ENCODE measurements around the gene PRDM5. TPM values are rescaled to one million over a fixed set of nuclear protein-coding genes. Genes with fewer than 3 reads are reported as not detected.

Gene PRDM5
- total and polyA plus RNA-seq, 2 of the 13 experiments (the other 11 are each of a cell fraction or from before 2014, with no cell fraction given): not detected

DNA sequence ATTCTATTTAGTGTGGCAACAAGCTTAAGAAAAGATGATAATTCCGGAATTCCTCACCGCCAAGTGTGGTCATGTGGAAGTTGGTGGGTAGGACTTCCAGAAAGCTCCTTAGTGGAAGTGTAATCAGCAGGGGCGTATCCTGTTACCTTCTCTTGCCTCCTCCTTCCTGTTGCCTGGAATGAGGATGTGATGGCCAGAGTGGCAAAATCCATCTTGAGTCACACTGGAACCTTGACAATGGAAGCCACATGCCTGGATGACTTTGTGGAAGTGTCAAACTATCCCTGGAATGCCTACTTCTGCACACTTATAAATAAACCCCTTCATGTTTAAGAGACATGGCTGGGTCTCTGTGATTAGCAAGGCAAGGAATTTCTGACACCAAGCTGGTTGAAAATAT is 191.0 kb downstream of the PRDM5 start:
- in situ Hi-C loops (cut with HindIII; ENCODE audit: extremely low pct_ligation_motif_present, low pct_unique_long_range_greater_than_20kb) (no loop called here), intact Hi-C loops (cut with micrococcal nuclease; ENCODE audit: unreplicated experiment) (no loop called here)
- ATAC-seq (no peak), DNase-seq (ENCODE audit: low spot score) (no peak), FAIRE-seq (no peak)
- BruUV-seq (replicated peaks): no TSS peak
- Histone ChIP-seq H3K4me1 (ENCODE audit: insufficient read depth, low read length) (no peaks in the 10 kb centered on the region), H2AFZ (ENCODE audit: low read length) (no peak overlapping the region), H3K36me3 (replicated peaks in 1 of 2; ENCODE audit: control insufficient read depth in 1 of 2, insufficient read depth in 2 of 2, low read length in 2 of 2) (no peaks in the 10 kb centered on the region), H3K4me3 (replicated peaks in 1 of 3; ENCODE audit: insufficient read depth in 1 of 3, low read depth in 2 of 3, low read length in 3 of 3) (no peak overlapping the region), H3K79me2 (ENCODE audit: insufficient read depth, low read length) (no peaks in the 10 kb centered on the region), H3K9me3 (ENCODE audit: low read length) (no peaks in the 10 kb centered on the region), H3K27ac (ENCODE audit: extremely low read length, insufficient read depth, low read length) (no peak overlapping the region), H4K20me1 (ENCODE audit: insufficient read depth, low read length) (no peaks in the 10 kb centered on the region), H3K27me3 (ENCODE audit: control insufficient read depth in 1 of 2, insufficient read depth in 2 of 2, low read length in 2 of 2) (no peaks in the 10 kb centered on the region), H3K4me2 (ENCODE audit: low read depth, low read length) (no peak overlapping the region), H3K9ac (ENCODE audit: insufficient read depth, low read depth, low read length) (no peak overlapping the region)
- ChIA-PET CTCF (ENCODE audit: low intra/inter-chr PET ratio, low total read pairs) (no interaction called here), POLR2A (no interaction called here)
- WGBS (ENCODE audit: low lambda C conversion rate): 11% methylated on average over 3 of the region's 3 CpGs
- TF ChIP-seq, protein P1, sequence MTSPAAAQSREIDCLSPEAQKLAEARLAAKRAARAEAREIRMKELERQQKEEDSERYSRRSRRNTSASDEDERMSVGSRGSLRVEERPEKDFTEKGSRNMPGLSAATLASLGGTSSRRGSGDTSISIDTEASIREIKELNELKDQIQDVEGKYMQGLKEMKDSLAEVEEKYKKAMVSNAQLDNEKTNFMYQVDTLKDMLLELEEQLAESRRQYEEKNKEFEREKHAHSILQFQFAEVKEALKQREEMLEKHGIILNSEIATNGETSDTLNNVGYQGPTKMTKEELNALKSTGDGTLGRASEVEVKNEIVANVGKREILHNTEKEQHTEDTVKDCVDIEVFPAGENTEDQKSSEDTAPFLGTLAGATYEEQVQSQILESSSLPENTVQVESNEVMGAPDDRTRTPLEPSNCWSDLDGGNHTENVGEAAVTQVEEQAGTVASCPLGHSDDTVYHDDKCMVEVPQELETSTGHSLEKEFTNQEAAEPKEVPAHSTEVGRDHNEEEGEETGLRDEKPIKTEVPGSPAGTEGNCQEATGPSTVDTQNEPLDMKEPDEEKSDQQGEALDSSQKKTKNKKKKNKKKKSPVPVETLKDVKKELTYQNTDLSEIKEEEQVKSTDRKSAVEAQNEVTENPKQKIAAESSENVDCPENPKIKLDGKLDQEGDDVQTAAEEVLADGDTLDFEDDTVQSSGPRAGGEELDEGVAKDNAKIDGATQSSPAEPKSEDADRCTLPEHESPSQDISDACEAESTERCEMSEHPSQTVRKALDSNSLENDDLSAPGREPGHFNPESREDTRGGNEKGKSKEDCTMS (CRISPR knock-in tag; conservative IDR thresholded peaks at IDR 0.05): no peak
- no peak for TF ChIP-seq SIX4 (CRISPR knock-in tag; IDR thresholded peaks at IDR 0.05)

GRCh38 chr4:120730777-120731320 is 191.7 kb downstream of the PRDM5 start:
- Histone ChIP-seq H3K4me2 (ENCODE audit: low read depth, low read length) (no peak overlapping the region), H3K9me3 (ENCODE audit: low read length) (no peaks in the 10 kb centered on the region), H3K4me1 (ENCODE audit: insufficient read depth, low read length) (no peaks in the 10 kb centered on the region), H3K27ac (ENCODE audit: extremely low read length, insufficient read depth, low read length) (no peak overlapping the region), H3K79me2 (ENCODE audit: insufficient read depth, low read length) (no peaks in the 10 kb centered on the region), H3K4me3 (replicated peaks in 1 of 3; ENCODE audit: insufficient read depth in 1 of 3, low read depth in 2 of 3, low read length in 3 of 3) (no peak overlapping the region), H3K9ac (ENCODE audit: insufficient read depth, low read depth, low read length) (no peak overlapping the region), H2AFZ (ENCODE audit: low read length) (no peak overlapping the region), H4K20me1 (ENCODE audit: insufficient read depth, low read length) (no peaks in the 10 kb centered on the region), H3K27me3 (ENCODE audit: control insufficient read depth in 1 of 2, insufficient read depth in 2 of 2, low read length in 2 of 2) (no peaks in the 10 kb centered on the region), H3K36me3 (replicated peaks in 1 of 2; ENCODE audit: control insufficient read depth in 1 of 2, insufficient read depth in 2 of 2, low read length in 2 of 2) (no peaks in the 10 kb centered on the region)
- in situ Hi-C loops (cut with HindIII; ENCODE audit: extremely low pct_ligation_motif_present, low pct_unique_long_range_greater_than_20kb) (no loop called here), intact Hi-C loops (cut with micrococcal nuclease; ENCODE audit: unreplicated experiment) (no loop called here)
- 2% methylated on average over 4 of the region's 4 CpGs for WGBS (ENCODE audit: low lambda C conversion rate)
- ChIA-PET POLR2A (no interaction called here), CTCF (ENCODE audit: low intra/inter-chr PET ratio, low total read pairs) (no interaction called here)
- FAIRE-seq (no peak), ATAC-seq (no peak), DNase-seq (ENCODE audit: low spot score) (no peak)
- BruUV-seq (replicated peaks): no TSS peak
- no peak for TF ChIP-seq KLF16 (CRISPR knock-in tag; IDR thresholded peaks at IDR 0.05)
- no peak for TF ChIP-seq MAFG (CRISPR knock-in tag; IDR thresholded peaks at IDR 0.05)
- TF ChIP-seq FOXJ3 (CRISPR knock-in tag; IDR thresholded peaks at IDR 0.05; ENCODE audit: borderline replicate concordance): no peak
- TF ChIP-seq ZMAT5 (CRISPR knock-in tag; IDR thresholded peaks at IDR 0.05; ENCODE audit: borderline replicate concordance, low read depth): no peak
- TF ChIP-seq, protein P2, sequence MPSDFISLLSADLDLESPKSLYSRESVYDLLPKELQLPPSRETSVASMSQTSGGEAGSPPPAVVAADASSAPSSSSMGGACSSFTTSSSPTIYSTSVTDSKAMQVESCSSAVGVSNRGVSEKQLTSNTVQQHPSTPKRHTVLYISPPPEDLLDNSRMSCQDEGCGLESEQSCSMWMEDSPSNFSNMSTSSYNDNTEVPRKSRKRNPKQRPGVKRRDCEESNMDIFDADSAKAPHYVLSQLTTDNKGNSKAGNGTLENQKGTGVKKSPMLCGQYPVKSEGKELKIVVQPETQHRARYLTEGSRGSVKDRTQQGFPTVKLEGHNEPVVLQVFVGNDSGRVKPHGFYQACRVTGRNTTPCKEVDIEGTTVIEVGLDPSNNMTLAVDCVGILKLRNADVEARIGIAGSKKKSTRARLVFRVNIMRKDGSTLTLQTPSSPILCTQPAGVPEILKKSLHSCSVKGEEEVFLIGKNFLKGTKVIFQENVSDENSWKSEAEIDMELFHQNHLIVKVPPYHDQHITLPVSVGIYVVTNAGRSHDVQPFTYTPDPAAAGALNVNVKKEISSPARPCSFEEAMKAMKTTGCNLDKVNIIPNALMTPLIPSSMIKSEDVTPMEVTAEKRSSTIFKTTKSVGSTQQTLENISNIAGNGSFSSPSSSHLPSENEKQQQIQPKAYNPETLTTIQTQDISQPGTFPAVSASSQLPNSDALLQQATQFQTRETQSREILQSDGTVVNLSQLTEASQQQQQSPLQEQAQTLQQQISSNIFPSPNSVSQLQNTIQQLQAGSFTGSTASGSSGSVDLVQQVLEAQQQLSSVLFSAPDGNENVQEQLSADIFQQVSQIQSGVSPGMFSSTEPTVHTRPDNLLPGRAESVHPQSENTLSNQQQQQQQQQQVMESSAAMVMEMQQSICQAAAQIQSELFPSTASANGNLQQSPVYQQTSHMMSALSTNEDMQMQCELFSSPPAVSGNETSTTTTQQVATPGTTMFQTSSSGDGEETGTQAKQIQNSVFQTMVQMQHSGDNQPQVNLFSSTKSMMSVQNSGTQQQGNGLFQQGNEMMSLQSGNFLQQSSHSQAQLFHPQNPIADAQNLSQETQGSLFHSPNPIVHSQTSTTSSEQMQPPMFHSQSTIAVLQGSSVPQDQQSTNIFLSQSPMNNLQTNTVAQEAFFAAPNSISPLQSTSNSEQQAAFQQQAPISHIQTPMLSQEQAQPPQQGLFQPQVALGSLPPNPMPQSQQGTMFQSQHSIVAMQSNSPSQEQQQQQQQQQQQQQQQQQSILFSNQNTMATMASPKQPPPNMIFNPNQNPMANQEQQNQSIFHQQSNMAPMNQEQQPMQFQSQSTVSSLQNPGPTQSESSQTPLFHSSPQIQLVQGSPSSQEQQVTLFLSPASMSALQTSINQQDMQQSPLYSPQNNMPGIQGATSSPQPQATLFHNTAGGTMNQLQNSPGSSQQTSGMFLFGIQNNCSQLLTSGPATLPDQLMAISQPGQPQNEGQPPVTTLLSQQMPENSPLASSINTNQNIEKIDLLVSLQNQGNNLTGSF (CRISPR knock-in tag; IDR thresholded peaks at IDR 0.05): no peak
- TF ChIP-seq, protein P3, sequence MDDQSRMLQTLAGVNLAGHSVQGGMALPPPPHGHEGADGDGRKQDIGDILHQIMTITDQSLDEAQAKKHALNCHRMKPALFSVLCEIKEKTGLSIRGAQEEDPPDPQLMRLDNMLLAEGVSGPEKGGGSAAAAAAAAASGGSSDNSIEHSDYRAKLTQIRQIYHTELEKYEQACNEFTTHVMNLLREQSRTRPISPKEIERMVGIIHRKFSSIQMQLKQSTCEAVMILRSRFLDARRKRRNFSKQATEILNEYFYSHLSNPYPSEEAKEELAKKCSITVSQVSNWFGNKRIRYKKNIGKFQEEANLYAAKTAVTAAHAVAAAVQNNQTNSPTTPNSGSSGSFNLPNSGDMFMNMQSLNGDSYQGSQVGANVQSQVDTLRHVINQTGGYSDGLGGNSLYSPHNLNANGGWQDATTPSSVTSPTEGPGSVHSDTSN (CRISPR knock-in tag; IDR thresholded peaks at IDR 0.05; ENCODE audit: borderline replicate concordance): no peak
